CD14-positive monocyte (primary cell): ENCODE results near the gene VANGL1. TPM values are rescaled to one million over a fixed set of nuclear protein-coding genes. Genes with fewer than 3 reads are reported as not detected.

Experiments
- DNase-seq, 3 donors: peaks; one replicate each; pipeline ENCODE4 v3.0.0-alpha.2; 2011 to 2022
- H2AFZ ChIP-seq: 2 replicates; pipeline ENCODE4 v1.6.0; 2012; ENCODE audit warnings: mild to moderate bottlenecking, low read depth, low read length, inconsistent platforms; ENCODE audit not compliant: insufficient read depth, poor library complexity, severe bottlenecking
- H3K27ac ChIP-seq, 2 donors: 1 replicate in 1 of 2; 2 replicates in 1 of 2; pipeline ENCODE4 v1.5.1; 2012 to 2013; ENCODE audit warnings: low read length in 2 of 2, control low read depth in 1 of 2, inconsistent platforms in 1 of 2, low read depth in 1 of 2, mild to moderate bottlenecking in 1 of 2
- H3K27me3 ChIP-seq, 2 donors: one replicate each; pipeline versions ENCODE4 v1.6.0 to v1.6.1; 2011 to 2013; ENCODE audit warnings: low read length in 2 of 2; ENCODE audit not compliant: control insufficient read depth in 2 of 2, insufficient read depth in 2 of 2
- H3K36me3 ChIP-seq, 2 donors: replicated peaks in 1 of 2; 1 replicate in 1 of 2; 2 replicates in 1 of 2; pipeline versions ENCODE4 v1.5.1 to v1.6.1; 2012 to 2013; ENCODE audit warnings: low read length in 2 of 2, control low read depth in 1 of 2, inconsistent platforms in 1 of 2, mild to moderate bottlenecking in 1 of 2; ENCODE audit not compliant: insufficient read depth in 2 of 2, control insufficient read depth in 1 of 2
- H3K4me1 ChIP-seq, 2 donors: 1 replicate in 1 of 2; 2 replicates in 1 of 2; pipeline versions ENCODE4 v1.5.1 to v1.6.1; 2012 to 2013; ENCODE audit warnings: low read length in 2 of 2, control low read depth in 1 of 2, inconsistent platforms in 1 of 2, mild to moderate bottlenecking in 1 of 2, moderate library complexity in 1 of 2; ENCODE audit not compliant: insufficient read depth in 2 of 2, control insufficient read depth in 1 of 2
- H3K4me2 ChIP-seq: replicated peaks from 2 replicates; pipeline ENCODE3; 2012; ENCODE audit warnings: low read length, moderate library complexity, mild to moderate bottlenecking; ENCODE audit not compliant: poor library complexity, severe bottlenecking; ENCODE audit errors: extremely low read depth
- H3K4me3 ChIP-seq, 3 experiments: fragments of 200-600 bp in 1 of 3; sonication (generic) in 1 of 3; replicated peaks in 1 of 3; 1 replicate in 2 of 3; 2 replicates in 1 of 3; pipeline ENCODE4 v1.5.1; 2011 to 2013; ENCODE audit warnings: low read length in 3 of 3, mild to moderate bottlenecking in 3 of 3, control low read depth in 2 of 3, low read depth in 2 of 3, inconsistent platforms in 1 of 3, moderate library complexity in 1 of 3
- H3K79me2 ChIP-seq: 2 replicates; pipeline ENCODE4 v1.6.0; 2012; ENCODE audit warnings: mild to moderate bottlenecking, control low read depth, inconsistent platforms, low read length, moderate library complexity; ENCODE audit not compliant: insufficient read depth
- H3K9ac ChIP-seq: 2 replicates; pipeline ENCODE4 v1.6.0; 2017; ENCODE audit warnings: low read length, mild to moderate bottlenecking; ENCODE audit not compliant: insufficient read depth, poor library complexity, severe bottlenecking
- H3K9me3 ChIP-seq, 2 donors: replicated peaks in 1 of 2; 1 replicate in 1 of 2; 2 replicates in 1 of 2; pipeline versions ENCODE4 v1.5.1 to v1.6.1; 2012 to 2013; ENCODE audit warnings: low read length in 2 of 2, control low read depth in 1 of 2; ENCODE audit not compliant: control insufficient read depth in 1 of 2, insufficient read depth in 1 of 2
- H4K20me1 ChIP-seq: 2 replicates; pipeline ENCODE4 v1.6.0; 2012; ENCODE audit warnings: mild to moderate bottlenecking, low read length, control low read depth, moderate library complexity; ENCODE audit not compliant: insufficient read depth
- H3K27ac Mint-ChIP-seq, 7 donors: one replicate each; pipeline ENCODE4 v1.8.0; 2020; ENCODE audit warnings: mild to moderate bottlenecking in 7 of 7, mixed read lengths in 7 of 7, moderate library complexity in 6 of 7, inconsistent platforms in 2 of 7
- H3K27me3 Mint-ChIP-seq, 3 donors: one replicate each; pipeline ENCODE4 v1.8.0; 2021 to 2022; ENCODE audit warnings: low read depth in 3 of 3, mild to moderate bottlenecking in 3 of 3, mixed read lengths in 3 of 3, moderate library complexity in 3 of 3, inconsistent platforms in 1 of 3
- H3K36me3 Mint-ChIP-seq, 2 donors: one replicate each; pipeline ENCODE4 v1.8.0; 2020; ENCODE audit warnings: mixed read lengths in 2 of 2, inconsistent platforms in 1 of 2, mild to moderate bottlenecking in 1 of 2
- H3K4me1 Mint-ChIP-seq: one replicate; pipeline ENCODE4 v1.8.0; 2020; ENCODE audit warnings: mild to moderate bottlenecking, mixed read lengths
- H3K4me3 Mint-ChIP-seq, 2 donors: one replicate each; pipeline ENCODE4 v1.8.0; 2020; ENCODE audit warnings: mild to moderate bottlenecking in 2 of 2, mixed read lengths in 2 of 2, moderate library complexity in 1 of 2
- H3K9me3 Mint-ChIP-seq, 7 donors: one replicate each; pipeline ENCODE4 v1.8.0; 2020 to 2022; ENCODE audit warnings: mixed read lengths in 7 of 7, mild to moderate bottlenecking in 6 of 7, moderate library complexity in 6 of 7, inconsistent platforms in 2 of 7
- CTCF ChIP-seq: fragments of 200-600 bp; IDR thresholded peaks from one replicate; pipeline ENCODE4 v1.8.0; 2022; ENCODE audit warnings: antibody characterized with exemption, mild to moderate bottlenecking
- WGBS: methylation state at CpG from one replicate; pipeline ENCODE4 v1.1.5; 2013; ENCODE audit warnings: missing lambda C conversion rate; ENCODE audit not compliant: insufficient coverage; 5-methylcytosine and 5-hydroxymethylcytosine counted together
- intact Hi-C, 2 donors: fragments of 100-400 bp; cut with micrococcal nuclease; formaldehyde crosslinking; loops; one replicate each; pipeline versions ENCODE4 v1.15.0 to v1.15.1; 2023
- polyA plus RNA-seq, 3 donors: library from polyadenylated mRNA; depleted of rRNA in 1 of 3; unstranded in 2 of 3; stranded (reverse) in 1 of 3; fragments of 300-500 nt in 2 of 3; fragments of >200 nt in 1 of 3; fragmentation: Illumina TruSeq in 2 of 3; gene quantifications; 1 replicate in 2 of 3; 2 replicates in 1 of 3; pipeline ENCODE4 v1.2.3, GENCODE V29; 2012 to 2021

Gene VANGL1
- polyA plus RNA-seq, 3 donors = 0.67 to 2.0 (median 1.3) TPM

- no peak overlapping the region for H3K27ac Mint-ChIP-seq
- H3K27ac ChIP-seq = no peak overlapping the region
- DNase-seq = no peak
- H3K36me3 ChIP-seq = peaks cover 0 to 10% of the 10 kb centered on the region in 2 donors
- no peaks in the 10 kb centered on the region for H3K9me3 ChIP-seq
- WGBS = 86% methylated on average over 13 of the region's 19 CpGs
- H2AFZ ChIP-seq = no peak overlapping the region
- no peaks in the 10 kb centered on the region for H3K27me3 ChIP-seq
- H3K4me3 ChIP-seq = no peak overlapping the region
- H3K9me3 Mint-ChIP-seq = peaks cover 0 to 5% (median 0%) of the 10 kb centered on the region in 7 donors
- no peaks in the 10 kb centered on the region for H3K27me3 Mint-ChIP-seq
- no peak overlapping the region for H3K9ac ChIP-seq
- no peak overlapping the region for H3K4me2 ChIP-seq
- H3K4me3 Mint-ChIP-seq = no peak overlapping the region
- H4K20me1 ChIP-seq = no peaks in the 10 kb centered on the region
- TF ChIP-seq CTCF = no peak
- intact Hi-C loops = no loop called here
- H3K4me1 Mint-ChIP-seq = peaks cover 5% of the 10 kb centered on the region
- H3K79me2 ChIP-seq = no peaks in the 10 kb centered on the region
- H3K36me3 Mint-ChIP-seq = peaks cover 0 to 5% of the 10 kb centered on the region in 2 donors
- H3K4me1 ChIP-seq = no peaks in the 10 kb centered on the region
Observed at GRCh38 chr1:115671176-115671934, 29.6 kb downstream of the VANGL1 start.

- H3K36me3 ChIP-seq = peaks cover 0 to 8% of the 10 kb centered on the region in 2 donors
- H3K27me3 ChIP-seq = no peaks in the 10 kb centered on the region
- H3K9me3 Mint-ChIP-seq = peaks cover 0 to 5% (median 0%) of the 10 kb centered on the region in 7 donors
- no peaks in the 10 kb centered on the region for H3K9me3 ChIP-seq
- TF ChIP-seq CTCF = no peak
- H3K27ac Mint-ChIP-seq = peak overlapping the region in 1 of 7 donors; percentile 69
- peaks cover 0 to 5% of the 10 kb centered on the region in 2 donors for H3K36me3 Mint-ChIP-seq
- H3K27ac ChIP-seq = no peak overlapping the region
- no peak for DNase-seq
- no peaks in the 10 kb centered on the region for H4K20me1 ChIP-seq
- no peaks in the 10 kb centered on the region for H3K27me3 Mint-ChIP-seq
- intact Hi-C loops = no loop called here
- no peak overlapping the region for H3K4me2 ChIP-seq
- no peaks in the 10 kb centered on the region for H3K79me2 ChIP-seq
- 99% methylated on average over 13 of the region's 13 CpGs for WGBS
- H3K4me1 Mint-ChIP-seq = peaks cover 5% of the 10 kb centered on the region
- no peak overlapping the region for H2AFZ ChIP-seq
- no peak overlapping the region for H3K4me3 Mint-ChIP-seq
- no peak overlapping the region for H3K4me3 ChIP-seq
- no peak overlapping the region for H3K9ac ChIP-seq
- H3K4me1 ChIP-seq = no peaks in the 10 kb centered on the region
Observed at GRCh38 chr1:115672224-115673009, 30.6 kb downstream of the VANGL1 start.
